Panc1 (cell line): Measurements from ENCODE around the gene USP17L11. TPM values are rescaled to one million over a fixed set of nuclear protein-coding genes. Genes with fewer than 3 reads are reported as not detected.
"Not testable (repeated sequence)": the region's sequence is repeated elsewhere in the genome, so short reads cannot be mapped to it uniquely, and the experiment has no call there.

Experiments used
- ATAC-seq: fragments of 200-7000 bp; cut with Tn5 transposase; 2 replicates; pipeline ENCODE4 v1.9.1; 2020; ENCODE audit warnings: mild to moderate bottlenecking, moderate library complexity
- BruUV-seq: library from RNA; stranded (reverse); fragments of 400-500 nt; replicated peaks from 2 replicates; lab custom pipeline; 2021; lab: Mats Ljungman, UMichigan
- CTCF ChIA-PET: fragments of 300-600 bp; sonication (Branson Sonifier 250); formaldehyde crosslinking; loops from one replicate; lab custom pipeline; 2022; ENCODE audit warnings: antibody characterized with exemption; lab: Charles Lee
- POLR2A ChIA-PET: fragments of 300-600 bp; sonication (Branson Sonifier 250); formaldehyde crosslinking; loops from one replicate; lab custom pipeline; 2022; ENCODE audit warnings: antibody characterized with exemption; lab: Charles Lee
- DNase-seq: peaks from one replicate; pipeline ENCODE4 v3.0.0-alpha.2; 2010; ENCODE audit warnings: low read depth, low spot score
- H3K27ac ChIP-seq: 2 replicates; pipeline ENCODE4 v1.5.1; 2011; ENCODE audit warnings: mild to moderate bottlenecking, low read length, inconsistent platforms
- H3K27me3 ChIP-seq: fragments of 200-500 bp; sonication (Bioruptor generic); 2 replicates; pipeline ENCODE4 v1.6.0; 2014; ENCODE audit warnings: low read length, inconsistent platforms; ENCODE audit not compliant: control insufficient read depth, insufficient read depth
- H3K36me3 ChIP-seq: fragments of 200-500 bp; sonication (Bioruptor generic); 2 replicates; pipeline ENCODE4 v1.5.1; 2014; ENCODE audit warnings: inconsistent platforms, mild to moderate bottlenecking, low read length, moderate library complexity; ENCODE audit not compliant: control insufficient read depth, insufficient read depth
- H3K4me1 ChIP-seq: 2 replicates; pipeline ENCODE4 v1.5.1; 2011; ENCODE audit warnings: inconsistent platforms, mild to moderate bottlenecking, low read length, moderate library complexity; ENCODE audit not compliant: control insufficient read depth, insufficient read depth
- H3K4me3 ChIP-seq, 2 experiments: 2 replicates each; pipeline ENCODE4 v1.5.1; 2011 to 2012; ENCODE audit warnings: low read depth in 2 of 2, low read length in 2 of 2, mild to moderate bottlenecking in 2 of 2, inconsistent platforms in 1 of 2, moderate library complexity in 1 of 2
- H3K9me3 ChIP-seq: fragments of 200-500 bp; sonication (Bioruptor generic); 2 replicates; pipeline ENCODE4 v1.5.1; 2014; ENCODE audit warnings: low read depth, mild to moderate bottlenecking, inconsistent platforms, low read length, moderate library complexity; ENCODE audit not compliant: control insufficient read depth, insufficient read depth
- in situ Hi-C: cut with HindIII; loops from 2 replicates; pipeline ENCODE4 v1.10.0; 2016; ENCODE audit warnings: low sequenced_read_pairs, low pct_unique_long_range_greater_than_20kb
- intact Hi-C: fragments of 100-400 bp; cut with micrococcal nuclease; formaldehyde crosslinking; loops from one replicate; pipeline ENCODE4 v1.10.0; 2022; ENCODE audit not compliant: unreplicated experiment
- total RNA-seq: library from RNA; stranded (reverse); gene quantifications from one replicate; pipeline ENCODE4 v1.2.1, GENCODE V29; 2021; ENCODE audit not compliant: unreplicated experiment

The USP17L11 gene
- total RNA-seq, 1 experiment from 2014 or later, result not detected

DNA sequence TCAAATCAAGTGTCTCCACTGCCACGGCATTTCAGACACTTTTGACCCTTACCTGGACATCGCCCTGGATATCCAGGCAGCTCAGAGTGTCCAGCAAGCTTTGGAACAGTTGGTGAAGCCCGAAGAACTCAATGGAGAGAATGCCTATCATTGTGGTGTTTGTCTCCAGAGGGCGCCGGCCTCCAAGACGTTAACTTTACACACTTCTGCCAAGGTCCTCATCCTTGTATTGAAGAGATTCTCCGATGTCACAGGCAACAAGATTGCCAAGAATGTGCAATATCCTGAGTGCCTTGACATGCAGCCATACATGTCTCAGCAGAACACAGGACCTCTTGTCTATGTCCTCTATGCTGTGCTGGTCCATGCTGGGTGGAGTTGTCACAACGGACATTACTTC lies 15.0 kb downstream of the USP17L11 start:
- H3K4me3 ChIP-seq, CTCF ChIA-PET, POLR2A ChIA-PET, BruUV-seq, H3K9me3 ChIP-seq, H3K4me1 ChIP-seq, intact Hi-C loops, H3K27ac ChIP-seq, in situ Hi-C loops, DNase-seq, H3K36me3 ChIP-seq, H3K27me3 ChIP-seq, ATAC-seq: not testable (repeated sequence)

DNA sequence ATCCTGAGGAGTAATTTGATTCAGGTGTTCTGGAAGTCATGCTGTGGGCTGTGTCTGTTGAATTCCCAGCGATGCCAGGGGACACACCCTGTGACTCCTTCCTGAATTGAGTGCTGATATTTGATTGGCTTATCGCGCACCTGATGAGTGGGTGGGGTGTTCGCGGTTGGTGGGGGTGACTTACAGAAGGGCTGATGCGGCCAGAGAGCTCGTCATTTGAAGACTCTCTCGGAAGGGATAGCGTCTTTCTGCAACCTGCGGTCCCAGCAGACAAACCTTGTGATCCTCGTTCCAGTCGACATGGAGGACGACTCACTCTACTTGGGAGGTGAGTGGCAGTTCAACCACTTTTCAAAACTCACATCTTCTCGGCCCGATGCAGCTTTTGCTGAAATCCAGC lies 18.9 kb downstream of the USP17L11 start, which contains the start of gene USP17L15:
Gene USP17L15, plus strand, starts transcription at position 301 of the 400 bp plus-strand sequence. Its CDS starts 0 bp downstream, at position 301.
- H3K36me3 ChIP-seq, CTCF ChIA-PET, H3K27ac ChIP-seq, H3K4me1 ChIP-seq, H3K9me3 ChIP-seq, POLR2A ChIA-PET, H3K4me3 ChIP-seq, DNase-seq, BruUV-seq, H3K27me3 ChIP-seq, ATAC-seq, in situ Hi-C loops, intact Hi-C loops: not testable (repeated sequence)

DNA sequence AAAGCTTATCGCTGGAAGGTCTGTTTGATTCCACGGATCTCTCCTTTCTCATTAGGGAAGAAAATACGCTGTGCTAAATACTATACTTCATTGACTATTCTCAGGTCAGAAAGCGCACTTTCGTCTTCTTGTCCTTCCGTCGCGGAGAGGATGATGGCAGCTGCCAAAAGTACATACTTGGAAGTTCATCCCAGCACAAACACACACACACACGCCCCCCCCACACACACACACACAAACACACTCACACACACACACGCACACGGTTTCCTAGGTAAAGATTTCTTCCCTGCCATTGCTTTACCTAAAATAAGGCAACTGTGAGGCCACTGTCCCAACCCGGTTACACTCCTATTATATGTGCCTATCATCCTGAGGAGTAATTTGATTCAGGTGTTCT lies 23.3 kb downstream of the USP17L11 start:
- ATAC-seq, H3K36me3 ChIP-seq, H3K4me1 ChIP-seq, BruUV-seq, intact Hi-C loops, POLR2A ChIA-PET, DNase-seq, H3K27me3 ChIP-seq, H3K9me3 ChIP-seq, CTCF ChIA-PET, H3K4me3 ChIP-seq, in situ Hi-C loops, H3K27ac ChIP-seq: not testable (repeated sequence)

GRCh38 chr4:9243579-9243978 lies 28.4 kb downstream of the USP17L11 start, which contains the start of gene USP17L17:
Gene USP17L17 (plus strand): TSS chr4:9243879. CDS start chr4:9243879, 0 bp downstream.
- in situ Hi-C loops, H3K4me3 ChIP-seq: not testable (repeated sequence)

DNA sequence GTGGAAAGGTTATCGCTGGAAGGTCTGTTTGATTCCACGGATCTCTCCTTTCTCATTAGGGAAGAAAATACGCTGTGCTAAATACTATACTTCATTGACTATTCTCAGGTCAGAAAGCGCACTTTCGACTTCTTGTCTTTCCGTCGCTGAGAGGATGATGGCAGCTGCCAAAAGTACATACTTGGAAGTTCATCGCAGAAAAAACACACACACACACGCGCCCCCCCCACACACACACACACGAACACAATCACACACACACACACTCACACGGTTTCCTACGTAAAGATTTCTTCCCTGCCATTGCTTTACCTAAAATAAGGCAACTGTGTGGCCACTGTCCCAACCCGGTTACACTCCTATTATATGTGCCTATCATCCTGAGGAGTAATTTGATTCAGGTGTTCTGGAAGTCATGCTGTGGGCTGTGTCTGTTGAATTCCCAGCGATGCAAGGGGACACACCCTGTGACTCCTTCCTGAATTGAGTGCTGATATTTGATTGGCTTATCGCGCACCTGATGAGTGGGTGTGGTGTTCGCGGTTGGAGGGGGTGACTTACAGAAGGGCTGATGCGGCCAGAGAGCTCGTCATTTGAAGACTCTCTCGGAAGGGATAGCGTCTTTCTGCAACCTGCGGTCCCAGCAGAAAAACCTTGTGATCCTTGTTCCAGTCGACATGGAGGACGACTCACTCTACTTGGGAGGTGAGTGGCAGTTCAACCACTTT lies 32.9 kb downstream of the USP17L11 start, which contains the start of gene USP17L18:
Gene USP17L18, plus strand, starts transcription at position 678 of the 728 bp plus-strand sequence. Its CDS starts 0 bp downstream, at position 678.
- DNase-seq, intact Hi-C loops, H3K36me3 ChIP-seq, H3K4me3 ChIP-seq, H3K27me3 ChIP-seq, POLR2A ChIA-PET, BruUV-seq, H3K9me3 ChIP-seq, H3K4me1 ChIP-seq, CTCF ChIA-PET, in situ Hi-C loops, ATAC-seq, H3K27ac ChIP-seq: not testable (repeated sequence)

More at GRCh38 chr4:9243579-9243978, 28.4 kb downstream of the USP17L11 start, which contains the start of gene USP17L17:
- POLR2A ChIA-PET, DNase-seq, H3K27ac ChIP-seq, intact Hi-C loops, CTCF ChIA-PET, H3K36me3 ChIP-seq, H3K4me1 ChIP-seq, H3K9me3 ChIP-seq, ATAC-seq, H3K27me3 ChIP-seq, BruUV-seq: not testable (repeated sequence)

DNA sequence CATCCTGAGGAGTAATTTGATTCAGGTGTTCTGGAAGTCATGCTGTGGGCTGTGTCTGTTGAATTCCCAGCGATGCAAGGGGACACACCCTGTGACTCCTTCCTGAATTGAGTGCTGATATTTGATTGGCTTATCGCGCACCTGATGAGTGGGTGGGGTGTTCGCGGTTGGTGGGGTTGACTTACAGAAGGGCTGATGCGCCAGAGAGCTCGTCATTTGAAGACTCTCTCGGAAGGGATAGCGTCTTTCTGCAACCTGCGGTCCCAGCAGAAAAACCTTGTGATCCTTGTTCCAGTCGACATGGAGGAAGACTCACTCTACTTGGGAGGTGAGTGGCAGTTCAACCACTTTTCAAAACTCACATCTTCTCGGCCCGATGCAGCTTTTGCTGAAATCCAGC lies 37.9 kb downstream of the USP17L11 start, which contains the start of gene USP17L19:
Gene USP17L19, plus strand, starts transcription at position 301 of the 400 bp plus-strand sequence. Its CDS starts 0 bp downstream, at position 301.
- H3K27me3 ChIP-seq, H3K4me1 ChIP-seq, in situ Hi-C loops, BruUV-seq, H3K36me3 ChIP-seq, CTCF ChIA-PET, H3K4me3 ChIP-seq, POLR2A ChIA-PET, ATAC-seq, DNase-seq, H3K9me3 ChIP-seq, H3K27ac ChIP-seq, intact Hi-C loops: not testable (repeated sequence)

DNA sequence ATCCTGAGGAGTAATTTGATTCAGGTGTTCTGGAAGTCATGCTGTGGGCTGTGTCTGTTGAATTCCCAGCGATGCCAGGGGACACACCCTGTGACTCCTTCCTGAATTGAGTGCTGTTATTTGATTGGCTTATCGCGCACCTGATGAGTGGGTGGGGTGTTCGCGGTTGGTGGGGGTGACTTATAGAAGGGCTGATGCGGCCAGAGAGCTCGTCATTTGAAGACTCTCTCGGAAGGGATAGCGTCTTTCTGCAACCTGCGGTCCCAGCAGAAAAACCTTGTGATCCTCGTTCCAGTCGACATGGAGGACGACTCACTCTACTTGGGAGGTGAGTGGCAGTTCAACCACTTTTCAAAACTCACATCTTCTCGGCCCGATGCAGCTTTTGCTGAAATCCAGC lies 42.6 kb downstream of the USP17L11 start, which contains the start of gene USP17L20:
Gene USP17L20, plus strand, starts transcription at position 301 of the 400 bp plus-strand sequence. Its CDS starts 0 bp downstream, at position 301.
- DNase-seq, H3K4me3 ChIP-seq, H3K36me3 ChIP-seq, H3K4me1 ChIP-seq, intact Hi-C loops, in situ Hi-C loops, POLR2A ChIA-PET, H3K27me3 ChIP-seq, ATAC-seq, H3K9me3 ChIP-seq, H3K27ac ChIP-seq, CTCF ChIA-PET, BruUV-seq: not testable (repeated sequence)
